Activated CD4-positive, alpha-beta T cell treated with anti-CD3 and anti-CD28 coated beads, Interleukin-2, amount 50 U/mL, for 24 hours (primary cell): Measurements from ENCODE around the gene OR5B3.
"Not testable (repeated sequence)": the region's sequence is repeated elsewhere in the genome, so short reads cannot be mapped to it uniquely, and the experiment has no call there.

ENCODE experiments used
- DNase-seq, 2 donors: peaks; one replicate each; pipeline ENCODE4 v3.0.0-alpha.2; 2020; ENCODE audit warnings: low read depth in 1 of 2, low spot score in 1 of 2

OR5B3 gene

DNA sequence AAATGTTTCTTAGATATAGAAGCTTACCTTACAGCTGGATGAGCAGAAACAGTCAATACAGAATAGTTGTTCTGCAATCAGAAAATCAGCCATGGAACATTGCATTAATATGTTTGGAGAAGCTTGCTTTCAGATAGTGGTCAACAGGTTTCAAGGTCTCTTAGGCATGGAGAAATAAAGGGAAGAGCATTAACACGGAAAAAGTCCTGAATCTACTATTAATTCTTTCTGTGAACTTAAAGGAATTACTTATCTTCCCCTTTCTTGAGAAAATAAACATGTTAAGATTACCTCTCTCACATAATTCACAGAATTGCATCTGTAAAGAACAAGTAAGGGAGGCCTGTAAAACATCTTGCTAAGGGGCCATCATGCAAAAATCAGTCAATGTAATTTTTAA, at the start of gene OR5B3:
Gene OR5B3 (minus strand): TSS at position 101 of the 400 bp plus-strand sequence. CDS start 3,465 bp downstream, outside the sequence.
- DNase-seq = no peak

DNA sequence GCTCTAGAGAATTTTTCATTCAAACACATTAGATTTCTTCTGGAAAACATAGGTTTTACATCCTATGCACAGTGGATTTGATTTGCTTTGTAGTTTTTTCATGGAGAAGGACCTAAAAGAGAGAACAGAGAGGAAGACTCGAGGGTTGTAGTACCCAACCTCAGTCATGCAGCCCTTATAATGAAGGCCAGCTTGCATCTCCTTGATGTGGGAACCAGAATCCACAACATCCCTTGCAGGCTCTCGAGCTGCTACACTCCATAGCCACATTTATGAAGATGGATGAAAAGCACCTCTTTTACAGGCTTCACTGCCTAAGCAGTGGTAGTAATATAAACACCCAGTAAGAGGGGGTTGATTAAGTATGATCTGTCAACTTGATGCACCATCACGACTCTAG, 44.9 kb upstream of the OR5B3 start:
- no peak for DNase-seq

DNA sequence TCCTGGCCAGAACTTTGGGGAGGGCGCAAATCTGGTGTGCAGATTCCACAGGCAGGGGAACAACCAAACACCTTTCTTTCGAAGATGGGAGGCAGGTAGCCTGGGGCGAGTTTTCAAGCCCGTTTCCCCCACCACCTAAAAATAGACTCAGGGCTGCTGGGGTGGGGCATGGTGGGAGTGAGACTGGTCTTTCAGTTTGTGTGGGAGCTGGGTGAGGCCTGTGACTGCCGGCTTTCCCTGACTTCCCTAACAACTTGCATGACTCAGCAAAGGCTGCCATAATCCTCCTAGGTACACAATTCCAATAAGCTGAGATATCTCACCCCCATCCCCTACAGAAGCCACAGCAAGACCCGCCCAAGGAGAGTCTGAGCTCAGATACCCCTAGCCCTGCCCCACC, 39.6 kb upstream of the OR5B3 start:
- no peak for DNase-seq

DNA sequence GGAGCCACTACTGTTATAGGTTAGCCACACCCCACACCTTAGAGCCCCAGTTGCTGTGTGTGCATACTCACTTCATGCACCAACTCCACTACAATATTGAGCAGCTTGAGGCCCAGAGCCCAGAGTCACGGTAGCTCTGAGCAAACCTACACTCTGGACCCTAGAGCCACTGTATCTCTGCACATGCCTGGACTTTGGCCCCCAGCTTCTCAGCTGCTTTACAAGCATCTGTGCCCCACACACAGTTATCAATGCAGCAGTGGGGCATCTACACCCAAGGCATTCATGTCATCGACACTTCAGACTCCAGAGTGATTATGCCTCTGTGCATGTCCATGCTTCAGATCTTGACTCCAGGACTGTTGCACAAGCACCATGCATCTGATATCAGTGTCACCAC, 37.6 kb upstream of the OR5B3 start:
- no peak for DNase-seq

DNA sequence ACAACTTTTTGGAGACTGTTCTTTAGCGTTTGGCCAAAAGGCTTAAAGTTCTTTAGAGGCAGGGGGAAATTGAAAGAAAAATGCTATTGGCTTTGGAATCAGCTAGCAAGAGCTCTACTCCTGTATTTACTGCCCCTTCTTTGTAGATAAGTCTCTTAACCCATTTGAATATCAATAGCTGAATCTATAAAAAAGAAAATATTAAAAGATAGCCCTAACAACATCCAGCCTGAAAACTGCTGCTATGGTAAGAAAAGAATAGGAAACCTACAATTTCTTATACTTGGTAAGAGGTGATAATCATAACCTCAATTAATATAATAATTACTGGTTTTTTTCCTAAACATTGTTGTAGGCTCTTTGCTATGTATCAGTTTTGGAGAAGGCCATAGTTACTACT, 35.5 kb upstream of the OR5B3 start, which contains the start of gene OR5B12:
Gene OR5B12 (minus strand): TSS at position 101 of the 400 bp plus-strand sequence. CDS start 2,085 bp downstream, outside the sequence.
- DNase-seq = no peak

GRCh38 chr11:58438486-58438885, 31.8 kb upstream of the OR5B3 start:
- no peak for DNase-seq

DNA sequence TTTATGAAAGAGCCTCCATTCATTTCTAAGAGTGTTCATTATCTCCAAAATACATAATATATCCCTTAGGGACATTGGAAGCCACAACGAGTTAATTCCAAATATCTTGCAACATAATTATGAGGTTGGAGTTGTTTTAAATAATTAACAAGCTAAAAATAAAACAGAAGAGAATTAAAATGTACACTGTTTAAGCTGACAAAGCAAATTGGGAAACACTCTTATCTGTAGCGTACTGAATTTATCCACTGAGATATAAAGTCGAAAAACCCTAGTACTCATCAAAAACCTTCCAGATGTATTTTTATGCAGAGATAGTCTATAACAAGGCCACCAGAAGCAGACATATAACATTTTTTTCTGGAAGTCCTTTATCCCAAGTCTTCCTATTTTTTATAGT, 27.5 kb upstream of the OR5B3 start:
- no peak for DNase-seq

- no peak for DNase-seq
Observed at GRCh38 chr11:58433638-58434203, 27.0 kb upstream of the OR5B3 start.

DNA sequence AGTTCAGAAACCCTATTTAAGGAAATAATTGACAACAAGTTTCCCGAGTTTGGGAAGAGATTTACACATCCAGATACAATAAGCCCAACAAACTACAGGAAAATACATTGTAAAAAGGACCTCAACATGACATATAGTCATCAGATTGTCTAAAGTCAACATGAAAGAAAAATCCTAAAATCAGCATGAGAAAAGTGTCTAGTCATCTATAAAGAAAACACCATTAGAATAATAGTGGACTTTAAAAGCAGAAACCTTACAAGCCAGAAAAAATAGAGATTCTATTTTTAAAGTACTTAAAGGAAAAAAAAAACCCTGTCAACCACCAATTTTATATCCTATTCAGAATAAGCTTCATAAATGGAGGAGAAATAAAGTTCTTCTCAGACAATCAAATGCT, 22.6 kb upstream of the OR5B3 start:
- no peak for DNase-seq

GRCh38 chr11:58428021-58428420, 21.3 kb upstream of the OR5B3 start, which contains the start of gene OR5B2:
Gene OR5B2 (minus strand): TSS chr11:58428121. CDS start chr11:58423261, 4,860 bp downstream.
- no peak for DNase-seq

GRCh38 chr11:58399622-58400021, 7.1 kb downstream of the OR5B3 start:
- DNase-seq = not testable (repeated sequence)

DNA sequence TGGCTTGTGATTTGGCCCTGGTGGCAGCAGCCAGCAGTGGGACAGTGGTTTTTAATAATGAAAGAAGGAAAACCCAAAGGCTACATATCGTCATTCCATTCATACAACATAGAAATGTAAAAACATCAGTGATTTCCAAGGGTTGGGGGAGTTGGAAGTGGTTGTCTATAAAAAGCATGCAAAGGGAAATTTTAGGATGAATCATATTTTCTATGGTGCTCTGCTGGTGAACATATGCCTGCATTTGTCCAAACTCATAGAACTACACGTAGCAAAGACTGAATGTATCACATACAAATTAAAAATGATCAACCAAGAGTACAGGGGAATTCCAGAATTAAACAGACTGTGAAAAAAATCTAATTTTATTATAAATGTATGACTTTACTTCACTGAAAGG, 11.1 kb downstream of the OR5B3 start:
- no peak for DNase-seq

GRCh38 chr11:58394195-58394594, 12.5 kb downstream of the OR5B3 start:
- no peak for DNase-seq

GRCh38 chr11:58392746-58393145, 13.9 kb downstream of the OR5B3 start:
- DNase-seq = no peak

GRCh38 chr11:58391879-58392278, 14.8 kb downstream of the OR5B3 start:
- DNase-seq = no peak

DNA sequence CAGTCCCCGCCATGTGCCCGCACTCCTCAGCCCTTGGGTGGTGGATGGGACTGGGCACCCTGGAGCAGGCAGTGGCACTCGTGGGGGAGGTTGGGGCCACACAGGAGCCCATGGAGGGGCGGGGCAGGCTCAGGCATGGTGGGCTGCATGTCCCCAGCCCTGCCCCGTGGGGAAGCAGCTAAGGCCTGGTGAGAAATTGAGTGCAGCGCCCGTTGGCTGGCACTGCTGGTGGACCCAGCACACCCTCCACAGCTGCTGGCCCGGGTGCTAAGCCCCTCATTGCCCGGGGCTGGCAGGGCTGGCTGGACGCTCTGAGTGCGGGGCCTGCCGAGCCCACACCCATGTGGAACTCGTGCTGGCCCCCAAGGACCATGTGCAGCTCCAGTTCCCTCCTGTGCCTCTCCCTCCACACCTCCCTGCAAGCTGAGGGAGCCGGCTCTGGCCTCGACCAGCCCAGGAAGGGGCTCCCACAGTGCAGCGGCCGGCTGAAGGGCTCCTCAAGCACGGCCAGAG, 16.1 kb downstream of the OR5B3 start:
- no peak for DNase-seq

DNA sequence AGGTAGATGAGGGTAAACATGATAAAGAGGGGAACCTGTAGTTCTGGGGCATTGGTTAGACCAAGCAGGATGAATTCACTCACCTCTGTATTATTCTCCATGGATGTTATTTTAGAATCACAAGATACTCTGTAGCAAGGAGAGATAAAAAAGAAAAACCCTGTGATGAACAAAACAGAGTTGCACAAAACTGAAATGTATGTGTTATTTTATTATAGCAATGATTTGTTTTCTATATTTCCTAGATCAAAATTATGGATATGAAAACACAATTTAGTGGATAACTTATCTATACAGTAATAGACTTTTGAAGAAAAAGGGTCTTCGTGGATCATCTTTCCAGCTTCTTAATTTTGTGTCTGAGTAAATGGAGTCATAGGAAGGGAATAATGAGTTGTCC, 47.7 kb downstream of the OR5B3 start, which contains the start of gene OR5B17:
Gene OR5B17 (minus strand): TSS at position 101 of the 400 bp plus-strand sequence. CDS start 0 bp downstream, at position 101.
- DNase-seq = no peak

DNA sequence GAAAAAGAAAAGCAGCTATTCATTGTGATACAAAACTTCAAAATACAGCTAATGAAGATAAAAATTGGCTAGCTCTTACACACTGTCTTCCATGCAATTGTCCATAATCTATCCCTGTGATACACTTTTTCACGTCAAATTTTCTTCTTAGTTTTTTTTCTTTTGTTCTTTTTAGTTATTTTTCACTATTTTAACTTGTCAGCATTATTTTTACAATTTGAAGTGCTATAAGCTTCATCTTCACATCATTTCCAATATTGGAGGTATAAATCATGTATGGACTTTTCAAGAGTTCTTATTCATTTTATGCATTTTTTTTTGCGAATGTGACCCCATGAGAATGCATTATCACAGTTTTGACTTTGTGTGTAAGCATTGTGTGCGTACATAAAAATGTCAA, 51.9 kb downstream of the OR5B3 start:
- DNase-seq = no peak
